Brain microvascular endothelial cell (primary cell): Measurements from ENCODE around the gene SLC25A48.

ENCODE experiments used
- DNase-seq: peaks from one replicate; pipeline ENCODE4 v3.0.0-alpha.2; 2020
- H3K27ac ChIP-seq: fragments of 250-450 bp; sonication (Bioruptor Pico); 2 replicates; pipeline ENCODE4 v1.5.1; 2020; ENCODE audit warnings: mild to moderate bottlenecking, moderate library complexity
- H3K27me3 ChIP-seq: fragments of 250-450 bp; sonication (Bioruptor Pico); replicated peaks from 2 replicates; pipeline ENCODE4 v1.5.1; 2020; ENCODE audit warnings: mild to moderate bottlenecking
- H3K36me3 ChIP-seq: fragments of 250-450 bp; sonication (Bioruptor Pico); replicated peaks from 2 replicates; pipeline ENCODE4 v1.5.1; 2020; ENCODE audit warnings: mild to moderate bottlenecking
- H3K4me3 ChIP-seq: 2 replicates; pipeline ENCODE4 v1.5.1; 2011; ENCODE audit warnings: low read depth, mild to moderate bottlenecking, control low read depth, low read length, moderate library complexity
- in situ Hi-C: cut with HindIII; loops from 2 replicates; pipeline ENCODE4 v1.10.0; 2017; ENCODE audit warnings: low sequenced_read_pairs, low pct_ligation_motif_present
- TF ChIP-seq, protein P1 (sequence below): IDR thresholded peaks from 2 replicates; pipeline ENCODE4 v1.5.1; 2011; ENCODE audit warnings: low read depth, mild to moderate bottlenecking, moderate library complexity, low read length, control low read depth, inconsistent platforms; ENCODE audit errors: missing control alignments

SLC25A48 gene

DNA sequence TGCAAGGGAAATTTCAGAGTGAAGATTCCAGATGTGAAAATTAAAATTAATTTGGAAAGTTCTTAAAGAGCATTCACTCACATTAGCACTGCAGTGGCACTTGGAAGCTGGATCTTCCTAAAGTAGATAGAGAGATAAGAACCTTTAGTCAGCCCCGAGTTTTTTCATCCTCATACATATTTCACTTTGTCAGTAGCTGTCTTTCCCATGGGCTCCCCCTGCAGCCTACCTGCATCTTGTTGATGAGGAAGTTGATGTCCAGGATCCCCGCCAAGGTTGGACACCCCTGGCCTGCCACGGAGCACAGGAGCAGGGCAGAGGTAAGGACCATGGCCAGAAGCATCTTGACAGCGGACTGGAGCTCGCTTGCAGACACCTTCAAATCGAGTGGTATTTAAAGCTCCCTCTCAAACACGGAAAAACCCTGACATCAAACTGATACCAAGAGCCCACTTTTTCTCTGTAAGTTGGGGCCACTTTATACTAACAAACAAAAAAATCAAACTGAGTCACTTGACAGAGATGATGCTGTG lies 61.1 kb downstream of the SLC25A48 start, which contains the start of gene IL9:
TSS of gene IL9 (minus strand) at position 368 of the 533 bp plus-strand sequence. CDS start at position 343, 25 bp downstream.
- in situ Hi-C loops: loop anchor here (25.0 kb wide), 1 partner anchor 292 kb away; the partner anchor contains the start of gene SMIM32
- no peaks in the 10 kb centered on the region for H3K36me3 ChIP-seq
- H3K27me3 ChIP-seq: no peaks in the 10 kb centered on the region
- TF ChIP-seq, protein P1, sequence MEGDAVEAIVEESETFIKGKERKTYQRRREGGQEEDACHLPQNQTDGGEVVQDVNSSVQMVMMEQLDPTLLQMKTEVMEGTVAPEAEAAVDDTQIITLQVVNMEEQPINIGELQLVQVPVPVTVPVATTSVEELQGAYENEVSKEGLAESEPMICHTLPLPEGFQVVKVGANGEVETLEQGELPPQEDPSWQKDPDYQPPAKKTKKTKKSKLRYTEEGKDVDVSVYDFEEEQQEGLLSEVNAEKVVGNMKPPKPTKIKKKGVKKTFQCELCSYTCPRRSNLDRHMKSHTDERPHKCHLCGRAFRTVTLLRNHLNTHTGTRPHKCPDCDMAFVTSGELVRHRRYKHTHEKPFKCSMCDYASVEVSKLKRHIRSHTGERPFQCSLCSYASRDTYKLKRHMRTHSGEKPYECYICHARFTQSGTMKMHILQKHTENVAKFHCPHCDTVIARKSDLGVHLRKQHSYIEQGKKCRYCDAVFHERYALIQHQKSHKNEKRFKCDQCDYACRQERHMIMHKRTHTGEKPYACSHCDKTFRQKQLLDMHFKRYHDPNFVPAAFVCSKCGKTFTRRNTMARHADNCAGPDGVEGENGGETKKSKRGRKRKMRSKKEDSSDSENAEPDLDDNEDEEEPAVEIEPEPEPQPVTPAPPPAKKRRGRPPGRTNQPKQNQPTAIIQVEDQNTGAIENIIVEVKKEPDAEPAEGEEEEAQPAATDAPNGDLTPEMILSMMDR: peak; percentile 3
- no peak within 1 kb of the TSS for H3K4me3 ChIP-seq
- no peak for DNase-seq
- H3K27ac ChIP-seq: no peak within 1 kb of the TSS

DNA sequence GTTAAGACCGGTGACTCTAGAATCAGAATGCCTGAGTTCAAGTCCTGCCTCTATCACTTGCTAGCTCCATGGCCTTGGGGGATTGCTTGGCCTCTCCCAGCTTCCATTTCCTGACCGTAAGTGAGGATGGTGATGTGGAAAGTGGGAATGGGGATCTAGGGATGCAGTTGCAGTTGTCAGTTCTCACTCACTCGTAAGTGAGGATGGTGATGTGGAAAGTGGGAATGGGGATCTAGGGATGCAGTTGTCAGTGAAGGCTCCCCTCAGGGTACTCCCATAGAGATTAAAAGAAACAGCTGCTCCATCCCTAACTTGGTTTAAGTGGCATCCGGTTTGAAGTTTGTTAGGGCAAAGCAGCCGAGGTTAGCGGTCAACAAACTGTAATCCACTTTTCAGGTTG lies 64.2 kb downstream of the SLC25A48 start:
- in situ Hi-C loops: loop anchor here (25.0 kb wide), 1 partner anchor 289 kb away; the partner anchor contains the start of gene SMIM32
- no peaks in the 10 kb centered on the region for H3K27me3 ChIP-seq
- no peak overlapping the region for H3K4me3 ChIP-seq
- TF ChIP-seq, protein P1: no peak
- no peaks in the 10 kb centered on the region for H3K36me3 ChIP-seq
- H3K27ac ChIP-seq: no peak overlapping the region
- DNase-seq: no peak

DNA sequence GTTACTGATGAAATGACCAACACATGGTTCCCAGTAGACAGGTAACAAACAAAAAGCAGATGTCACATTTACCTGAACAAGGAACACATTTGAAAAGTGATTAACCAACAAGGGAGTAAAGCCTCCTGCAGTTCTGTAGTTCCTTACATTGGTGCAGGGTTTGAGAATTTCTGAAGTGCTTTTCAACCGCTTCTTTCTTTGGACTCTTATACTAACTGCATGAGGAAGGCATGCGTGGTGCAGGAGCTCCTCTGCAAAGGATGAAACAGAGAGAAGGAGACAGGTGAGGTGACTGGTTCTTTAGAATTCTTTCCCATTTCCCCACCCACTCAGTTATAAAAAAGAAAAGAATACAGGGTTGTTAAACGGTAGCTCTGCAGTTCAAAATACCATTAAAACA lies 65.8 kb downstream of the SLC25A48 start:
- no peak for DNase-seq
- no peaks in the 10 kb centered on the region for H3K27me3 ChIP-seq
- H3K27ac ChIP-seq: no peak overlapping the region
- no peaks in the 10 kb centered on the region for H3K36me3 ChIP-seq
- TF ChIP-seq, protein P1: no peak
- in situ Hi-C loops: no loop called here
- H3K4me3 ChIP-seq: no peak overlapping the region

DNA sequence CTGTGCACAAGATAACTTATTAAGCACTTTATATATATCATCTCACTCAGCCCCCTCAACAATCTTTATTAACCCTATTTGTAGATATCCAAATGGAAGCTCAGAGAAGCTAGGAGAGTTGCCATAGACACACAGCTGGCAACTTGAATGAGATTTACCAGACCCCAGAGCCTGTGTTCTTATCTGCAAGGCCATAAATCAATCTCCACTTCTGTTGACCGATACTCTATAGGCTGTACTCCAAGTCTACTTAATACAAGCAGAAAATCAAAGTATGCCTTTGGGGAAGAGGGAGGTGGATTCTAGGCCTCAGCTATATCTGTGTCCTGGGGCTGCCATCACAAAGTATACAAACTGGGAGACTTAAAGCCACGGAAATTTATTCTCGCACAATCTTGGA lies 67.2 kb downstream of the SLC25A48 start:
- no peak overlapping the region for H3K27ac ChIP-seq
- H3K4me3 ChIP-seq: no peak overlapping the region
- no peaks in the 10 kb centered on the region for H3K36me3 ChIP-seq
- DNase-seq: no peak
- TF ChIP-seq, protein P1: no peak
- H3K27me3 ChIP-seq: no peaks in the 10 kb centered on the region
- in situ Hi-C loops: no loop called here

DNA sequence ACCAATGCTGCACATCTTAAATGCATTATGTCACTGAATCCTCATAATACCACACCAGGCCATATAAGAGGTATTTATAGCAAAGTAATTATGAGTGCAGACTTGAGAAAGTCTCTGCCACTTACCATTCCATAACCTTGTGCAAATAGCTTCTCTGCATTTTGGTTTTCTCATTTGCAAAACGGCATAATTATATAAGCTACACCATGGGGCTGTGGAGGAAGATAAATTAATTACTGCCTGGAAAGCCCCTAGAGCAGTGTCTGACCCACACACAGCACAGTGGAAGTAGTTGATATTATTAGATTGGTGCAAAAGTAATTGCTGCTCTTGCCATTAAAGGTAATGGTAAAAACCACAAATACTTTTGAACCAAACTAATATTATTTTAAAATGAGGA lies 70.7 kb downstream of the SLC25A48 start:
- H3K4me3 ChIP-seq: no peak overlapping the region
- no peak for DNase-seq
- H3K27me3 ChIP-seq: no peaks in the 10 kb centered on the region
- TF ChIP-seq, protein P1: no peak
- in situ Hi-C loops: no loop called here
- no peak overlapping the region for H3K27ac ChIP-seq
- no peaks in the 10 kb centered on the region for H3K36me3 ChIP-seq
